ENCODE results near the gene HAND2. TPM values are rescaled to one million over a fixed set of nuclear protein-coding genes. Genes with fewer than 3 reads are reported as not detected.

The HAND2 gene
- total RNA-seq, 1 donor from 2014 or later, result not detected

DNA sequence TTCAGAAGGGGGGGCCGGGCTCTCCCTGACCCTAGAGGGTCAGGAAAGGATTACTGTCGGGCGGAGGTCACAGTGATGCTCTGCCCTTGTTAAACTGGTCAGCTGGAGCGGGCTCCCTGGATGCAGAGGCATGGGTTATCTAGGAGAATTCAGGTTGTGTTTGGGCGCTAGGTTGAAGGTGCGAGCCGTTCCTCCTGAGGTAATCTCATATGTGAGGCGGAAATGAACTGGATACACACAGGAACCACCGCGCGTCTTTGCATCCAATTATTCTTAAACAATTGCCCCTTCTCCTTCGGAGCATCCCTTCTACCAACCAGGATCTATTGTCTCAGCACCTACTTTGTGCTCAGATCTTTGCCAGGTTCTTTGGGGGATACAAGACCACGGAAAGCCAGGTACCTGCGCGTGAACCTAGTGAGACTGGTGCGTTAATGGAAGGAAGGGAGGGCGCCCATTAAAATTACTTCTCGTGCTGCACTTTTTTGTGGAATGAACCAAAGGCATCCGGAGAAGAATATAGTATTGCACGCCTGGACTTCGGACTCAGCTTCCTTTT, 28.4 kb downstream of the HAND2 start:
- Mint-ChIP-seq H3K27me3 (ENCODE audit: low read depth) (peaks cover 92% of the 10 kb centered on the region), H3K9me3 (no peaks in the 10 kb centered on the region), H3K36me3 (ENCODE audit: low read depth) (no peaks in the 10 kb centered on the region), H3K27ac (ENCODE audit: unreplicated experiment) (no peak overlapping the region), H3K4me1 (peaks cover 5% of the 10 kb centered on the region), H3K4me3 (no peak overlapping the region)
- no peak for DNase-seq (ENCODE audit: low read depth, low spot score)
- TF ChIP-seq, protein P1, sequence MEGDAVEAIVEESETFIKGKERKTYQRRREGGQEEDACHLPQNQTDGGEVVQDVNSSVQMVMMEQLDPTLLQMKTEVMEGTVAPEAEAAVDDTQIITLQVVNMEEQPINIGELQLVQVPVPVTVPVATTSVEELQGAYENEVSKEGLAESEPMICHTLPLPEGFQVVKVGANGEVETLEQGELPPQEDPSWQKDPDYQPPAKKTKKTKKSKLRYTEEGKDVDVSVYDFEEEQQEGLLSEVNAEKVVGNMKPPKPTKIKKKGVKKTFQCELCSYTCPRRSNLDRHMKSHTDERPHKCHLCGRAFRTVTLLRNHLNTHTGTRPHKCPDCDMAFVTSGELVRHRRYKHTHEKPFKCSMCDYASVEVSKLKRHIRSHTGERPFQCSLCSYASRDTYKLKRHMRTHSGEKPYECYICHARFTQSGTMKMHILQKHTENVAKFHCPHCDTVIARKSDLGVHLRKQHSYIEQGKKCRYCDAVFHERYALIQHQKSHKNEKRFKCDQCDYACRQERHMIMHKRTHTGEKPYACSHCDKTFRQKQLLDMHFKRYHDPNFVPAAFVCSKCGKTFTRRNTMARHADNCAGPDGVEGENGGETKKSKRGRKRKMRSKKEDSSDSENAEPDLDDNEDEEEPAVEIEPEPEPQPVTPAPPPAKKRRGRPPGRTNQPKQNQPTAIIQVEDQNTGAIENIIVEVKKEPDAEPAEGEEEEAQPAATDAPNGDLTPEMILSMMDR (conservative IDR thresholded peaks at IDR 0.05), result no peak

DNA sequence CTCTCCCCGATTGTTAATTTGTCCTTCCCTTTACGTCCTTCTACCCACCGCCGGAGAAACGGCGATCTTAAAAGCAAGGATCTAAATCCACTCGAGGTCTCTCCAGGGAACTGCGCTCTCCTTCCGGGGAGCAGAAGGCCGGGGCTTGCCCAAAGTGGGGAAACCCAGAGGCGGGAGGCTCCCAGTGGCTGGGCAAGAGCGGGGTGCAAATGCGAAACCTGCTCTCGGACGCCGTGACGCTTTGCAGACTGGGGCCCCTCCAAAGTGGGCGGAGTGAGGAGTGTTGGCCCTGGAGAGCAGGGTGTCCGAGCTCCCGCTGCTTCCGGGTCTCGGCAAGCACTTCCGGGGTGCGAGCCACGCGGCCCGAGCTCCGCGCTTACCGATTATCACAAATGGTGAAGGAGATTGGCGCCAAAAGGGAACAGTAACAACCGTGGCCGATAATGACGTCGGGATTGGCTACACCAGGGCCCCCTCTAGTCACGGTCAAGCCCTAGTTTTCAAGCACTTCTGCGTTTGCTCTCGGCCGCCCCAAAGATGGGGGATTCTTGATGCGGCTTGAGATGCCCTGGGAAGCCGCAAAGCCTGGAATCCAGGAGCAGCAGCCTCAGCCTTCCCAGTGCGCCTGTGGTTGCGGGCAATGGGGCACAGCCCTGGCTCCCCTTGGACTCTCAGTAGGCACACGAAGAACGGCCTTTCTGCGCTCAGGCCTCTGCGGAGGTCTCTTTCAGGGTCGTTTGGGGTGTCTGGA, 29.0 kb downstream of the HAND2 start:
- no peak for DNase-seq (ENCODE audit: low read depth, low spot score)
- TF ChIP-seq, protein P1 (conservative IDR thresholded peaks at IDR 0.05), result no peak
- H3K27me3 Mint-ChIP-seq (ENCODE audit: low read depth), result peaks cover 92% of the 10 kb centered on the region
- no peak overlapping the region for H3K4me3 Mint-ChIP-seq
- no peaks in the 10 kb centered on the region for H3K9me3 Mint-ChIP-seq
- no peaks in the 10 kb centered on the region for H3K36me3 Mint-ChIP-seq (ENCODE audit: low read depth)
- no peaks in the 10 kb centered on the region for H3K4me1 Mint-ChIP-seq
- H3K27ac Mint-ChIP-seq (ENCODE audit: unreplicated experiment), result no peak overlapping the region

DNA sequence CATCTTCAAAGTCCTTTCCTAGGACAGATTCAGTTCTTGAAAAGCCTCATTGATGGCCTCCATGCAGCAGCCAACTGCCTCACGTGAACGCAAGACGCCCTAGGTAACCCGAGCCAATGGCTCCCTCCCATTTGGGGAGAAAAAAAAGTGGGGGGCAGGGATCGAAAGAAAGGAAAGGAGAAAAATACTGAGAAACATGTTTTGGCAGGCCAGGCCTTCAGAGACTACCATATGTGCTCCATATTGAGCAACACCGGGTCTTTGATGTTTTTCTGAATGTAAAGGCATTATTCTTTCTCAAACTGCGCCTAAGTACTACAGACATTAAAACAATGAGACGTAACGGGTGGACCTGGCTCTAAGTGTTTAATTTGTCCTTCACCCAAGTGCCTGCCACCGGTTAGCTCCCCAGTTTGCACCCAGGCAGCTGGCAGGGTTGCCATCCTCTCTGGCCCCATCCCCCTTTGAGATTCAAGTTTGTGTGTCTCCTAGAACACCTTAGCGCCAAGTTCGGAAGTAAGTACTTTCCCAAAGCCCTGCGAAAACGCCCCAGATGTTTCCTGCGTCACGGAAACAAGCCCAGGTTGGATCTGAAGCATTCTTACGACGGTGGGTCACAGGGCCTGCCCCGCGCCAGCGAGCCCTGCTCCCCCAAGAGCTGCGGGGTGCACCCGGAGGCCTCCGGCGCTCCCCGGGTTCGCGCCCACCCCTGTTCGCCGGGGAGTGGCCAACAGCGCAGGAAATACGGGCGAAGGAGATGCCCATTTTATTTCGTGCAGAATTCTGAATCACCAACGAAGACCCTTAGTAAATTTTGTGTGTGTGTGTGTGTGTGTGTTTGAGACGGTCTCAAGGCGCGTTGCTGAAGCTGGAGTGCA, 30.1 kb downstream of the HAND2 start:
- no peaks in the 10 kb centered on the region for H3K4me1 Mint-ChIP-seq
- peaks cover 92% of the 10 kb centered on the region for H3K27me3 Mint-ChIP-seq (ENCODE audit: low read depth)
- no peak for DNase-seq (ENCODE audit: low read depth, low spot score)
- no peak overlapping the region for H3K27ac Mint-ChIP-seq (ENCODE audit: unreplicated experiment)
- H3K9me3 Mint-ChIP-seq, result no peaks in the 10 kb centered on the region
- TF ChIP-seq, protein P1 (conservative IDR thresholded peaks at IDR 0.05), result no peak
- no peak overlapping the region for H3K4me3 Mint-ChIP-seq
- H3K36me3 Mint-ChIP-seq (ENCODE audit: low read depth), result no peaks in the 10 kb centered on the region

DNA sequence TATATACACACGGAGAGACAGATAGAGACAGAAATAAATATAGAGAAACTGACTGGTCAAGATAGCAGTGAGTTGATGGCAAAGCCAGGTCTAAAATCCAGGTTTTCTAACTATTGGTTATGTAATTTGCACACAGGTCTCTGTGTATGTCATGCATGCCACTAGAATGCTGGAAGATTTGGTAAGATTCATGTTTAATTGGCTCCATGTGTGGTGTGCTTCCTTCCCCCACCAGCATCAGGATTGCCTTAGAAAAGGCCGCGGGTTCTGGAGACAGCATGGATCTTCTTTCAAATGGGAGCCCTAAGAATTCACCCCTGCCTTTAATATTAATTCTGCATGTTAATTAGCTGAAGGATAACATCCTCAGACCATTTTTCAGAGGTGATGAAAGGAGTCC, 31.3 kb downstream of the HAND2 start:
- Mint-ChIP-seq H3K4me3 (no peak overlapping the region), H3K36me3 (ENCODE audit: low read depth) (no peaks in the 10 kb centered on the region), H3K4me1 (peaks cover 9% of the 10 kb centered on the region), H3K9me3 (no peaks in the 10 kb centered on the region), H3K27me3 (ENCODE audit: low read depth) (peaks cover 92% of the 10 kb centered on the region), H3K27ac (ENCODE audit: unreplicated experiment) (no peak overlapping the region)
- DNase-seq (ENCODE audit: low read depth, low spot score), result no peak
- TF ChIP-seq, protein P1 (conservative IDR thresholded peaks at IDR 0.05), result no peak

DNA sequence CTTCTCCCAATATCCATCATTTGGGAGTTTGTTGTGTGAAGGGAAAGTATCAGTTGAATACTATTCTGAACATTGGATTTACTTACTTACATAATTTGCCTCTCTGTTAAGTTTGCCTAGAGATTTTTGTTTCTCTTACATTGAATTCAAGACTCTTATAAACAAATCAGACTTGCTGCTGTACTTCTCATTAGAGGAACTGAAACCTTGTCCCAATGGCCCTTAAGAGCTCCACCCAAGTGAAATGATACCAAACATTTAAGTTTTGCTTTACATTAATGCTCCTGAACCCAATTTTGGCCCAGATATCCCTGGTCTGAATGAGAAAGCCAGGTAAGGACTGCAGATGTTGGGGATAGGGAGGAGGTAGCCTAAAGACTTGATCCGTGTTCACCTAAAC, 32.0 kb downstream of the HAND2 start:
- Mint-ChIP-seq H3K27me3 (ENCODE audit: low read depth) (peaks cover 92% of the 10 kb centered on the region), H3K4me3 (no peak overlapping the region), H3K9me3 (no peaks in the 10 kb centered on the region), H3K36me3 (ENCODE audit: low read depth) (no peaks in the 10 kb centered on the region), H3K4me1 (peaks cover 9% of the 10 kb centered on the region), H3K27ac (ENCODE audit: unreplicated experiment) (no peak overlapping the region)
- DNase-seq (ENCODE audit: low read depth, low spot score), result no peak
- TF ChIP-seq, protein P1 (conservative IDR thresholded peaks at IDR 0.05), result no peak
